Small intestine (tissue), 7 donors: ENCODE measurements around the gene HEXIM1. TPM values are rescaled to one million over a fixed set of nuclear protein-coding genes. Genes with fewer than 3 reads are reported as not detected.

Experiments used
- DNase-seq, 2 donors: peaks; one replicate each; pipeline versions ENCODE4 v3.0.0 to v3.0.0-alpha.2; 2013
- FAIRE-seq: peaks from 2 replicates; lab custom pipeline; 2012; peaks lifted over from hg19 to GRCh38; lab: Jason Lieb, UNC
- H3K27ac ChIP-seq, 3 donors: one replicate each; pipeline ENCODE4 v1.5.1; 2013; ENCODE audit warnings: low read length in 2 of 3, mild to moderate bottlenecking in 2 of 3, control low read depth in 1 of 3, inconsistent platforms in 1 of 3, low read depth in 1 of 3, moderate library complexity in 1 of 3
- H3K27me3 ChIP-seq, 3 donors: one replicate each; pipeline ENCODE4 v1.6.1; 2013; ENCODE audit warnings: low read length in 3 of 3, inconsistent platforms in 1 of 3; ENCODE audit not compliant: control insufficient read depth in 3 of 3, insufficient read depth in 3 of 3
- H3K36me3 ChIP-seq, 3 donors: one replicate each; pipeline ENCODE4 v1.6.1; 2013; ENCODE audit warnings: low read length in 3 of 3, inconsistent platforms in 1 of 3, low read depth in 1 of 3, mild to moderate bottlenecking in 1 of 3, moderate library complexity in 1 of 3; ENCODE audit not compliant: control insufficient read depth in 3 of 3, insufficient read depth in 2 of 3
- H3K4me1 ChIP-seq, 3 donors: one replicate each; pipeline ENCODE4 v1.6.1; 2013; ENCODE audit warnings: low read length in 2 of 3, inconsistent platforms in 1 of 3, low read depth in 1 of 3, mild to moderate bottlenecking in 1 of 3, moderate library complexity in 1 of 3; ENCODE audit not compliant: control insufficient read depth in 3 of 3, insufficient read depth in 2 of 3
- H3K4me3 ChIP-seq, 3 donors: one replicate each; pipeline ENCODE4 v1.5.1; 2013; ENCODE audit warnings: low read length in 3 of 3, control low read depth in 1 of 3, inconsistent platforms in 1 of 3, low read depth in 1 of 3, mild to moderate bottlenecking in 1 of 3, moderate library complexity in 1 of 3
- H3K9me3 ChIP-seq, 2 donors: one replicate each; pipeline ENCODE4 v1.6.1; 2013; ENCODE audit warnings: low read depth in 1 of 2, low read length in 1 of 2; ENCODE audit not compliant: control insufficient read depth in 2 of 2, insufficient read depth in 1 of 2
- WGBS, 3 donors: extraction: QIAGEN DNeasy Blood & Tissue Kit; methylation state at CpG; one replicate each; pipeline ENCODE4 v1.1.7; 2013; 5-methylcytosine and 5-hydroxymethylcytosine counted together
- polyA plus RNA-seq, 4 donors: library from polyadenylated mRNA; stranded (reverse) in 3 of 4; unstranded in 1 of 4; fragments of 200-250 nt in 3 of 4; fragments of 120-200 nt in 1 of 4; gene quantifications; one replicate each; pipeline versions ENCODE4 v1.2.1 to v1.2.3, GENCODE V29; 2013
- donor health status: healthy with polysubstance abuse.
- donor health status: control.
- donor health status: control.
- donor health status: Bipolar disorder and iron deficiency.
- donor health status: healthy.

HEXIM1 gene
- polyA plus RNA-seq, 4 donors: 17.5 to 51.7 (median 42.4) TPM

GRCh38 chr17:45144199-45145034, 3.9 kb upstream of the HEXIM1 start:
- peak overlapping the region; percentile 86 for H3K27ac ChIP-seq
- FAIRE-seq (no peak), DNase-seq (peak; percentile 50 to 72)
- peaks cover 0 to 16% (median 0%) of the 10 kb centered on the region in 3 donors for H3K36me3 ChIP-seq
- H3K9me3 ChIP-seq: no peaks in the 10 kb centered on the region
- H3K27me3 ChIP-seq: no peaks in the 10 kb centered on the region
- 11 to 14% (median 12%) methylated on average over 49 to 71 of the region's 71 CpGs for WGBS, 3 donors
- H3K4me1 ChIP-seq: peaks cover 0 to 32% (median 0%) of the 10 kb centered on the region in 3 donors
- H3K4me3 ChIP-seq: peak overlapping the region; percentile 47 to 51 (median 51)

- peak overlapping the region in 2 of 3 donors; percentile 47 to 51 for H3K4me3 ChIP-seq
- DNase-seq: peak in 1 of 2 donors; percentile 22
Observed at GRCh38 chr17:45145035-45145389, 3.3 kb upstream of the HEXIM1 start.

GRCh38 chr17:45146166-45146565, 2.1 kb upstream of the HEXIM1 start:
- Histone ChIP-seq H3K36me3 (peaks cover 0 to 12% (median 0%) of the 10 kb centered on the region in 3 donors), H3K9me3 (no peaks in the 10 kb centered on the region), H3K4me1 (peaks cover 0 to 37% (median 3%) of the 10 kb centered on the region in 3 donors), H3K4me3 (no peak overlapping the region), H3K27me3 (no peaks in the 10 kb centered on the region), H3K27ac (peak overlapping the region; percentile 72 to 99 (median 94))
- DNase-seq (no peak), FAIRE-seq (no peak)
- WGBS, 3 donors: 84 to 89% (median 88%) methylated on average over 10 of the region's 10 CpGs

More at GRCh38 chr17:45145035-45145389, 3.3 kb upstream of the HEXIM1 start:
- no peaks in the 10 kb centered on the region for H3K27me3 ChIP-seq
- peaks cover 0 to 32% (median 0%) of the 10 kb centered on the region in 3 donors for H3K4me1 ChIP-seq
- H3K9me3 ChIP-seq: no peaks in the 10 kb centered on the region
- 37 to 66% (median 39%) methylated on average over 8 of the region's 8 CpGs for WGBS, 3 donors
- peaks cover 0 to 14% (median 0%) of the 10 kb centered on the region in 3 donors for H3K36me3 ChIP-seq
- no peak for FAIRE-seq
- peak overlapping the region; percentile 86 for H3K27ac ChIP-seq

GRCh38 chr17:45146592-45146889, 1.7 kb upstream of the HEXIM1 start:
- Histone ChIP-seq H3K27me3 (no peaks in the 10 kb centered on the region), H3K4me1 (peaks cover 3 to 40% (median 7%) of the 10 kb centered on the region in 3 donors), H3K27ac (peak overlapping the region; percentile 72 to 99 (median 94)), H3K36me3 (peaks cover 0 to 12% (median 0%) of the 10 kb centered on the region in 3 donors), H3K9me3 (no peaks in the 10 kb centered on the region), H3K4me3 (no peak overlapping the region)
- DNase-seq (no peak), FAIRE-seq (no peak)
- 53 to 75% (median 54%) methylated on average over 4 of the region's 4 CpGs for WGBS, 3 donors

- Histone ChIP-seq H3K27me3 (no peaks in the 10 kb centered on the region), H3K4me1 (peaks cover 3 to 45% (median 10%) of the 10 kb centered on the region in 3 donors), H3K27ac (peak overlapping the region; percentile 79 to 99 (median 94)), H3K36me3 (peaks cover 0 to 12% (median 0%) of the 10 kb centered on the region in 3 donors), H3K9me3 (no peaks in the 10 kb centered on the region), H3K4me3 (peak overlapping the region; percentile 56 to 71 (median 68))
- peak; percentile 90 to 97 for DNase-seq
- FAIRE-seq: no peak
- 3 to 8% (median 3%) methylated on average over 29 of the region's 29 CpGs for WGBS, 3 donors
Observed at GRCh38 chr17:45146890-45147580, 1.2 kb upstream of the HEXIM1 start.

- Histone ChIP-seq H3K4me3 (peak overlapping the region; percentile 56 to 71 (median 68)), H3K9me3 (no peaks in the 10 kb centered on the region), H3K27me3 (no peaks in the 10 kb centered on the region), H3K27ac (peak overlapping the region; percentile 79 to 99 (median 94)), H3K4me1 (peaks cover 3 to 47% (median 10%) of the 10 kb centered on the region in 3 donors), H3K36me3 (peaks cover 0 to 13% (median 0%) of the 10 kb centered on the region in 3 donors)
- WGBS, 3 donors: 0% methylated on average over 38 of the region's 38 CpGs
- DNase-seq: peak; percentile 89 to 94
- no peak for FAIRE-seq
Observed at GRCh38 chr17:45147581-45148182, 593 bp upstream of the HEXIM1 start.

GRCh38 chr17:45149037-45149668, 878 bp downstream of the HEXIM1 start:
- Histone ChIP-seq H3K27me3 (no peaks in the 10 kb centered on the region), H3K4me1 (peaks cover 3 to 38% (median 10%) of the 10 kb centered on the region in 3 donors), H3K4me3 (peak overlapping the region; percentile 75 to 85 (median 77)), H3K9me3 (no peaks in the 10 kb centered on the region), H3K36me3 (peaks cover 0 to 6% (median 0%) of the 10 kb centered on the region in 3 donors), H3K27ac (peak overlapping the region; percentile 90 to 99 (median 95))
- 0 to 1% (median 0%) methylated on average over 31 to 32 of the region's 32 CpGs for WGBS, 3 donors
- peak; percentile 84 to 94 for DNase-seq
- FAIRE-seq: no peak
